NT2/D1 (cell line): ENCODE results near the gene ME1.

Source experiments
- YY1 ChIP-seq: IDR thresholded peaks from 2 replicates; pipeline ENCODE4 v1.6.1; 2011; ENCODE audit not compliant: insufficient read length, insufficient read depth
- ZNF274 ChIP-seq: IDR thresholded peaks from 2 replicates; pipeline ENCODE4 v1.6.1; 2011; ENCODE audit warnings: mild to moderate bottlenecking, low read depth, low read length

- TF ChIP-seq ZNF274 (no peak), YY1 (no peak)
Observed at GRCh38 chr6:83417880-83418663, 12.8 kb downstream of the ME1 start.
